HEK293T (cell line): Measurements from ENCODE around the gene PPP1R3C.

ENCODE experiments used
- CTCF ChIA-PET: fragments of 350-600 bp; formaldehyde crosslinking; extraction: SDS; loops from one replicate; lab custom pipeline; 2021; ENCODE audit warnings: antibody characterized with exemption, inconsistent platforms; lab: Yijun Ruan, JAX
- POLR2A ChIA-PET: fragments of 350-600 bp; formaldehyde crosslinking; extraction: SDS; loops from one replicate; lab custom pipeline; 2020; ENCODE audit warnings: antibody characterized with exemption, inconsistent platforms; lab: Yijun Ruan, JAX
- DNase-seq: peaks from one replicate; pipeline ENCODE4 v3.0.0; 2012; ENCODE audit warnings: mixed read lengths; ENCODE audit errors: extremely low spot score
- ARNT ChIP-seq: fragments of 450-650 bp; IDR thresholded peaks from 2 replicates; pipeline ENCODE4 v1.6.1; 2017; ENCODE audit warnings: mild to moderate bottlenecking
- BHLHE40 ChIP-seq: fragments of 450-650 bp; IDR thresholded peaks from 2 replicates; pipeline ENCODE4 v1.6.1; 2016; ENCODE audit warnings: mild to moderate bottlenecking, moderate library complexity, borderline replicate concordance
- CTBP1 ChIP-seq: fragments of 450-650 bp; IDR thresholded peaks from 2 replicates; pipeline ENCODE4 v1.6.1; 2016; ENCODE audit warnings: borderline replicate concordance
- ELF4 ChIP-seq: fragments of 450-650 bp; IDR thresholded peaks from 2 replicates; pipeline ENCODE4 v1.6.1; 2017; ENCODE audit warnings: antibody characterized with exemption
- FOXA1 ChIP-seq: fragments of 450-650 bp; IDR thresholded peaks from 2 replicates; pipeline ENCODE4 v1.6.1; 2016; ENCODE audit warnings: mild to moderate bottlenecking
- FOXK2 ChIP-seq: fragments of 450-650 bp; IDR thresholded peaks from 2 replicates; pipeline ENCODE4 v1.6.1; 2016; ENCODE audit warnings: mild to moderate bottlenecking
- FOXM1 ChIP-seq: fragments of 450-650 bp; IDR thresholded peaks from 2 replicates; pipeline ENCODE4 v1.6.1; 2017; ENCODE audit warnings: mild to moderate bottlenecking, borderline replicate concordance
- HDGF ChIP-seq: fragments of 450-650 bp; IDR thresholded peaks from 2 replicates; pipeline ENCODE4 v1.6.1; 2017; ENCODE audit warnings: antibody characterized with exemption, borderline replicate concordance
- L3MBTL2 ChIP-seq: fragments of 450-650 bp; conservative IDR thresholded peaks from 2 replicates; pipeline ENCODE4 v1.6.1; 2016; ENCODE audit warnings: mild to moderate bottlenecking
- LEF1 ChIP-seq: fragments of 450-650 bp; IDR thresholded peaks from 2 replicates; pipeline ENCODE4 v1.6.1; 2017; ENCODE audit warnings: mild to moderate bottlenecking, borderline replicate concordance
- NFRKB ChIP-seq: fragments of 450-650 bp; IDR thresholded peaks from 2 replicates; pipeline ENCODE4 v1.6.1; 2016; ENCODE audit warnings: mild to moderate bottlenecking, moderate library complexity
- SP1 ChIP-seq: fragments of 450-650 bp; IDR thresholded peaks from 2 replicates; pipeline ENCODE4 v1.6.1; 2017
- SUZ12 ChIP-seq: fragments of 450-650 bp; IDR thresholded peaks from 2 replicates; pipeline ENCODE4 v1.6.1; 2016; ENCODE audit warnings: mild to moderate bottlenecking
- TARDBP ChIP-seq: fragments of 450-650 bp; IDR thresholded peaks from 2 replicates; pipeline ENCODE4 v1.6.1; 2016
- ZNF384 ChIP-seq: fragments of 450-650 bp; IDR thresholded peaks from 2 replicates; pipeline ENCODE4 v1.6.1; 2016
- TF ChIP-seq, protein P1 (sequence below): fragments of 450-650 bp; IDR thresholded peaks from 2 replicates; pipeline ENCODE4 v1.6.1; 2016

The PPP1R3C gene

GRCh38 chr10:91591797-91592174, 41.1 kb downstream of the PPP1R3C start:
- POLR2A ChIA-PET, result interaction anchor here (0.7 kb wide), 1 partner anchor 41 kb away, joined by 3 read pairs; the partner anchor contains the start of gene PPP1R3C
- no peak for TF ChIP-seq TARDBP
- TF ChIP-seq, protein P1, sequence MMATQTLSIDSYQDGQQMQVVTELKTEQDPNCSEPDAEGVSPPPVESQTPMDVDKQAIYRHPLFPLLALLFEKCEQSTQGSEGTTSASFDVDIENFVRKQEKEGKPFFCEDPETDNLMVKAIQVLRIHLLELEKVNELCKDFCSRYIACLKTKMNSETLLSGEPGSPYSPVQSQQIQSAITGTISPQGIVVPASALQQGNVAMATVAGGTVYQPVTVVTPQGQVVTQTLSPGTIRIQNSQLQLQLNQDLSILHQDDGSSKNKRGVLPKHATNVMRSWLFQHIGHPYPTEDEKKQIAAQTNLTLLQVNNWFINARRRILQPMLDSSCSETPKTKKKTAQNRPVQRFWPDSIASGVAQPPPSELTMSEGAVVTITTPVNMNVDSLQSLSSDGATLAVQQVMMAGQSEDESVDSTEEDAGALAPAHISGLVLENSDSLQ, result 0 out of 2 replicates have a peak, but pooled peaks have one; percentile 16
- CTCF ChIA-PET, result no interaction called here
- no peak for DNase-seq

DNA sequence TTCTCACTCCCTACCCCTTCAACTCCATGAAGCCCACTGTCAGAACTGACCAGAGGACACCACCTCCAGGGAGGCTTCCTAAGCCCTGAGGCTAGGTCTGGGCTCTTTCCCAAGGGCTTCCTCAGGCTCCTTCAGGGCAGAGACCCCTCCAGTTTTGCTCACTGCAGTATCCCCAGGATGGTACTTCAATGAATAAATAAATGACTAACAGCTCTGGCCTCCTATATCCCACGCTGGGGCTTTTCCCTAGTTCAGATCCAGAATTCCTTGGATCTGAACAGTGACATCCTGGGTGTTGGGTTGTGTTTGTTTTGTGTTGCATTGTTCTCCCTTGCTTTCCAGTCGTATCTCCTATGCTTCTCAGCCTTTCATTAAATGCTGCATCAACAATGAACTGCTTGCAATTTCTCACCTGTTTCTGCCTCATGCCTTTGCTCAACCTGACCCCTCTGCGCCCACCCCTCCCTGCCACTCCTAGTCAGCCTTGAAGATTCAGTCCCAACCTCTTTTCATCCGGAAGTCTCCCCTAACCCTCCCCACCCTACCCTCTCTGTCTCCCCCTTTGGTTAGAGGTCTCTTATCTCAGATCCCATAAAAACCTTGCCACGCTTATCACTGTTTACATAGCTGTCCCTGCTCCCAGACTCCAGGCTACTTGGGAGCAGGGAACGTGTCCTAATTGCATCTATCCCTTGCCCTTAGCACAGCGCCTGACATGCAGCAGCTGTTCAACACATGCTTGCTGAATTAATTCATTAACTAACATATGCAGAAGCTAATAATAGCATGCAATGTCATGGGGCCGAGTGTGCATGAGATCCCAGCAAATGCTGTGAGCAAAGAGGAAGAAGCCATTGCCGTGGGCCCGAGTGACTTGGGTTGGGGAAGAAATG, 41.7 kb downstream of the PPP1R3C start:
- CTCF ChIA-PET, result no interaction called here
- DNase-seq, result no peak
- TF ChIP-seq LEF1 (no peak), FOXM1 (no peak), ZNF384 (no peak), L3MBTL2 (no peak), FOXA1 (no peak)
- TF ChIP-seq, protein P1, result no peak
- POLR2A ChIA-PET, result interaction anchor here (0.7 kb wide), 1 partner anchor 42 kb away, joined by 3 read pairs; the partner anchor contains the start of gene PPP1R3C

DNA sequence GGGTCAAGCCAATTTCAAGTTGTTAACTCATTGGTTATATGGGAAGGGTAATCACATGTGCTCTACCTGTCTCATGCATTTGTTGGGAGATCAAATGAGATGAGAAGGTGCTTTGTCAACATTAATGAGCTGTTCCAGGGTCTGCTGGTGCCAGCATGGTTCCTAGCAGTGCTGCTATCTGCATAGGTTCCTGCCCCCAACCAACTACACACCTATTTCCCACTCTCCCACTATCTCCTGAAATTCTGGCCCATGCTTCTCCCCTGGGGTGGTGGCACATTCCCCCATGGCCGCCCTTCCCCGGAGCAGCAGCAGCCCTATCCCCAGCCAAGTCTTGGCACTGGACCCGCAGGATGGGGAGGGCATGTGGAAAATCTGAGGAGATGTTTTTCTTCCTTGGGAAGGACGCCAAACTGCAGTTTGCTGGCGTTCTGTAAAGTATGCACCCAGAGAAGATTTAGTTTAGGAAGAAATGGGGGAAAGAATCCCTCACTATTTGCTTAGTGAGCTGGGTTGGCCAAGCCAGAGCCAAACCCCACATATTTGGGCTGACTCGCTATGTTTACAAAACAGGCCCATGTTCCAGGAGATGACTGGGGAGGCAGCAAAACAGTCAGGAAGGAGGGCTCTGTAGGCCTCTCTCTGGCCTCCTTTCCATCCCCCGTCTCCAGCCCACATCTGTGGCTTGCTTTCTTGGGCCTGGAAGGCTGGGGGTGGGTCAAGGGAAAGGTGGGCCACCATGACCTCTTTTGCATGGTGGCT, 42.5 kb downstream of the PPP1R3C start:
- no peak for TF ChIP-seq ZNF384
- TF ChIP-seq LEF1, result no peak
- no peak for TF ChIP-seq TARDBP
- no peak for TF ChIP-seq SP1
- no peak for TF ChIP-seq HDGF
- no peak for TF ChIP-seq L3MBTL2
- TF ChIP-seq, protein P1, result no peak
- no peak for TF ChIP-seq ELF4
- TF ChIP-seq CTBP1, result no peak
- TF ChIP-seq SUZ12, result no peak
- TF ChIP-seq FOXA1, result no peak
- TF ChIP-seq FOXK2, result no peak
- TF ChIP-seq FOXM1, result no peak
- TF ChIP-seq NFRKB, result no peak
- TF ChIP-seq ARNT, result no peak
- TF ChIP-seq BHLHE40, result no peak
- no peak for DNase-seq
- POLR2A ChIA-PET, result no interaction called here
- CTCF ChIA-PET, result no interaction called here

DNA sequence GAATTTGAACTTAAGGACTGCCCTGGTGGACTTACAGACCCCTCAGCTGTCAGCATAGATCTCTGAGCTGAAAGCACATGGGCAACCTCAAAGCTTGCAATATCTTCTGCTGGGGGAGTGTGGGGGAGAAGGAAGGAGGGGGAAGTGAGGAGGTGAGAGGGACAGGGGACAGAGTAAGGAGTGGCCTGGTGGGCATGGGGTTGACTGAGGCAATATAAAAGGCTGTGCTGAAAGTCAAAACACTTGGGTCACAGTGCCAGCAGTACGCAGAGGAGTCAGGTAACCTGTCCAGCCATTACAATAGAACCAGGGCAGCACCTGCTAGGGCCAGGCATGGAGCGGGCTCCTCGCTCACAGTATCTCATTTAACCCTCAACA, 43.2 kb downstream of the PPP1R3C start:
- no peak for DNase-seq
- TF ChIP-seq LEF1 (no peak), NFRKB (no peak), TARDBP (no peak), CTBP1 (no peak), BHLHE40 (no peak), FOXM1 (no peak), SP1 (no peak), ELF4 (no peak), SUZ12 (no peak), FOXA1 (no peak), FOXK2 (no peak), L3MBTL2 (no peak), ARNT (no peak), ZNF384 (no peak)
- TF ChIP-seq, protein P1, result no peak
- CTCF ChIA-PET, result interaction anchor here (0.7 kb wide), 1 partner anchor 229 kb away, joined by 8 read pairs; no protein-coding TSS in a partner anchor
- POLR2A ChIA-PET, result interaction anchor here (0.7 to 0.9 kb wide), 2 partner anchors 19 to 1260 kb away, joined by 3 read pairs; no protein-coding TSS in a partner anchor

DNA sequence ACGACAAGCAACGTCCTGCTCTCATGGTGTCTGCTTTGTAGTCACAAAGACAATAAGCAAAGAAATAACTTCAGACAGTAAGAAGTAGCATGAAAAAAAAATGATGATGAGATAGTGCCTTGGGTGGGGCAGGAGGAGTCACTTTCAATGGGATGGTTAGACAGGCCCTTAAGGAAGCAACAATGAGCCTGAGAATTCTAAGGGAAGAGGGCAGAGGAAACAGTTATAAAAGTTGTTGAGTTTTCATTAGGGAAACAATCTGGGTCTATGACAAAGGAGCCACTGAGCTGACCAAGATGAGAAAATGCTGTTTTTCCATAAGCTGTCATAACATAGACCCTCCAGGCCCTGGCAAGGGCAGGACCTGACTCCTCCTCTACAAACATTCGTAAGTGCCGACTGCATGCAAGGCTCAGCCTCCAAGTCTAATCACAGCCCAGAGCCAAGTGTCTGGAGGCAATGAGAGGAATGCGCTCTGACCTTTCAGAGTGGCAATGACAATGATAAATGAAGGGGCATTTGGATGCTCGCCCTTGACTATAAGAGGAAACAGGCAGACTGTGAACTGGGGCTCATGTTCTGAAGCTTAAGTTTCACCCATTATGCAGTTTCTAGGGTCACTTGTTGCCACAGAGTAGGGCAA, 43.7 kb downstream of the PPP1R3C start:
- DNase-seq, result no peak
- ChIA-PET POLR2A (interaction anchor here (0.7 to 0.9 kb wide), 2 partner anchors 20 to 1259 kb away, joined by 3 read pairs; no protein-coding TSS in a partner anchor), CTCF (interaction anchor here (0.7 to 1.4 kb wide), 2 partner anchors 37 to 228 kb away, joined by 3 to 8 read pairs; no protein-coding TSS in a partner anchor)
- TF ChIP-seq, protein P1, result 0 out of 2 replicates have a peak, but pooled peaks have one; percentile 6
- TF ChIP-seq ARNT, result no peak
- TF ChIP-seq FOXM1, result no peak
